Skin of body (tissue), 2 donors: Measurements from ENCODE around the gene CGREF1. TPM values are rescaled to one million over a fixed set of nuclear protein-coding genes. Genes with fewer than 3 reads are reported as not detected.

Source experiments
- DNase-seq: peaks from one replicate; lab custom pipeline; 2025; lab: John Stamatoyannopoulos, UW
- total RNA-seq: library from RNA; depleted of rRNA; stranded (reverse); fragments of >200 nt; gene quantifications from one replicate; pipeline ENCODE4 v1.2.3, GENCODE V29; 2014

CGREF1 gene
- total RNA-seq, 1 donor from 2014 or later: 6.7 TPM

DNA sequence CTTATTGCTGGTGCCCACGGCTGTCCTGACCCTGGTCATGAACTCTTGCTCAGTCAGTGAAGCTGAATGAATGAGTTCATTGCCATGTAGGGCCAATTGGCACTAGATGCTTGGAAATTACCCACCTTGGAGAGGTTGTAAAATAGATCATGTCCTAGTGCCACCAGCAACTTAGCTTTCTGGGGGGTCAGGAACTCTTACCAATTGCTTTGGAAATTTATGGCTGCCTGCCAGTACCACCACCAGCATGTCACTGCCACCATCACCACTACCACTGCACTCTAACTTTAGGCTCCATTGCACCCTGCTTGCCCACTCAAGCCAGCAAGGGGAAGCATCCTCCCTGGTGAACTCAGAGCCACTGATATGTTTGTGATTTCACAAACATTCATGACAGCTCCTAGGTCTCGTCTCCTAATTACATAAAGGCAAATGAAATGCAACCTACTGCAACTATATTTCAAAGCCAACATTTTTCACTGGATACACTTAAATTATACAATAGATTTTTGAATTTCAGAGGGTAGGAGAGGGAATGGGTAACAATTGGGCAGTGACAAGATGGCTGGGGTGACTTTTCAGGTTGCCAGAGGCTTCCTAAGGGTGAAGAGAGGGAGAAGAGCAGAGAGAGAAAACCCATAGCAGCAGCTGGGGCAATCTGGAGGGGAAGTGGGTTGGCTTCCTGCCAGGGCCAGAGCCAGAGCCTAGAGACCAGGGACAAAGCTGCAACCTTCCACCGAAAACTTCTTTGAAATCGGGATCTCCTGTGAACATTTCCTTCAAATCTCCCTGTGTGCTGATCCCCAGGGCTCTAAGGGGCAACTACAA is 44.0 kb downstream of the CGREF1 start:
- no peak for DNase-seq

DNA sequence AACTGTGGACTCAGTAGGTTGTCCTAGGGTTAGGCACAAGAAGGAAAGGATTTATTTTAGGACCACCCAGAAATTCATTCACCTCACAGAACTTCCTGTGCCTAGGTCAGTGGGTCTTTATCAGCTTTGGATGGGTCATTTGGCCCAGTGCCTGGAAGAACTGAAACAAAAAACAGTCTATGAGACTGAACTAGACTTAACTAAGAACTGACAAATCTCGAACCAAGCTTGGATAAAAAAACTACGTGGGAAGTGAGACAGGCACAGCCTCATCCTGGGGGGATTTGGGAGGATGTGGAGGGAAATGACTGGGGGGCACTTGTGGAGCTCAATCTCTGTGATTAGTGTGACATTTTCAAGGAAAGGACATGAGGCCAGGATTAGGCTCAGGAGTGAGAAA is 45.1 kb downstream of the CGREF1 start:
- DNase-seq: no peak

DNA sequence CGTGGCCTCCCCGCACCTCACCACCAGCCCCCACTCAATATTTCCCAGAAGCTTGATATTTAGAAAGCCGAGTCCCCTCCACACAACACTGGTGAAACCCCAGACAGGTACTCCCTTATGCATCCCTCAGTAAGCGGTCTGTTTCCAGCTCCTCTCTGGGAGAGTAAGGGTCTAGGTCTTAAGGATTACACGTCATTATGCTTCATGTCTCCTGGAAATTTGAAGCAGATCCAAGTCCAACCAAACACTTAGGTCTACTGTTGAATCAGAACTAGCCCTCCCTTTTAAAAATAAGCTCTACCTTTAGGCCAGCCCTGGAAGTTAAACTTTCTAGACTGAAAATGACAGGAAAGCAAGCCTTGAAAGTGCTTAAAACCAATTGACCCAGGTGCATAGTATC is 46.0 kb downstream of the CGREF1 start:
- DNase-seq: no peak

DNA sequence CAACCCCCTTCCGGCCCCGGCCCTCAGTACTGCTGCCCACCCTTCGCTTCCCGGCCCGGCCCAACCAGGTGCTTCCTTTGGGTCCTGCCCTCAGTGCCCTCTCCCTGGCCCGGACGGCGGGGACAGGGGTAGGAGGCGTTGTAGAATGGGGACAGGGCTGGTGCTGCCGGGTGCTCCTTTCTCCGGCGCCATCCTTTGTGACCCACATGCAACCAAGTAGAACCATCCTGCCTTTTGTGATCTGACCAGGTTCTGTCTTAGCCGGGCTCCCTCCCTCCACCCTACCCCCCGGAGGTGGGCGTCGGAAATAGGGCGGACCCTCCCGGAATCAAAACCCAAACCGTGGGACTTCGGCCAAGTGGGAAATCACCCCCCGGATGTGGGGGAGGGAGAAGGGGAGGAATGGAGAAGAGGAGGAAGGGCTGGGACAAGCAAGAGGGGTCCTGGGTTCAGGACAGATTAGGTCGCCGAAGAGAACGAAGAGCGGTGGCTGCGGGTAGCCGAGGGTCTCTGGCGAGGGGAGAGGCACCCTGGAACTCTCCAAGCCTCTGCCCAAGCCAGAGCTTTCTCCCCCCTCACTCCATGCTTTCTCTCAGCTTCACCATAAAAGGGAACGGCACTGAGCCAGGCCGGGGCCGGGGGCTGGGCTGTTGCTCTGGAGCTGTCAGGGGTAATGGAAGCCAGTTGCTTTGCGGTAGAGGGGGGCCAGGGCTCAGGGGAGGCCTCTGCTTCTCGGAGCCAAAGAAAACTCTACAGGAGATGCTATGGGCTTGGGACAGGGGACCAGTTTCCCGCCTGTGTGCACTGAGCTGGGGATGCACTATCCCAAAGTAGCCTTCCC is 46.7 kb downstream of the CGREF1 start:
- DNase-seq: peak; percentile 75

DNA sequence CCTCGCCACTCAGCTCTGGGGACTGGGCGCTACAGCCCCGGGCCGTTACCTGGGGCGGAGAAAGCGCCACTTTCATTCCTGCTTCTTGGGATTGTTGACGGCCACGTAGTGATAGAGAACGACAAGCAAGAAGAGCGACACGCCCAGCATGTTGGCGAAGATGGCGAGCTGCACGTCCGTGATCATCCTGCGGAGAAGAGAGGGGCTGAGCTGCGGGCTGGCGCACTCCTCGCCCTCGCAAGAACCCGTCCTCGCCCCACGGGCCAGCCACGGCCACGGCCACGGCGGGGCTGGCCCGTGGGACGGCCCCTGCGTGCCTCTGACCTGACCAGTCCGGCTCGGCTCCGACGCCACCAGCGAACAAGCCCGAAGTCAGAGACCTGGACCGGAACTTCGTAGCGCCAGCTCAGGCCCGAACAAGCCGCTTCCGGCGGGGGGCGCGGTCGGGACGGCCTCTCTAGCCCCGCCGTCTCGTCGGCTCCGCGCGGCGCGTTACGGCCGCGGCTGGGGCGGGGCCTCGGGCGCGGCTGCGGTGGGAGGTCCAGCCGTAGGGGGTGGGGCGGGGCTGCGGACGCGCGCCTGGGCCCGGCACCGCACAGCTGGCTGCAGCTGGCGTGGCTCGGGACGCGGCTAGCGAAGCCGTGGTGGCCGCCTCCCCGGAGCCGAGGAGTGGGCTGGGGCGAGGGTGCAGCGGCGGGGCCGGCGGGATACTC is 47.5 kb downstream of the CGREF1 start, which contains the start of gene OST4:
Gene OST4 (minus strand): TSS at position 378 of the 713 bp plus-strand sequence.
- peak; percentile 91 for DNase-seq

DNA sequence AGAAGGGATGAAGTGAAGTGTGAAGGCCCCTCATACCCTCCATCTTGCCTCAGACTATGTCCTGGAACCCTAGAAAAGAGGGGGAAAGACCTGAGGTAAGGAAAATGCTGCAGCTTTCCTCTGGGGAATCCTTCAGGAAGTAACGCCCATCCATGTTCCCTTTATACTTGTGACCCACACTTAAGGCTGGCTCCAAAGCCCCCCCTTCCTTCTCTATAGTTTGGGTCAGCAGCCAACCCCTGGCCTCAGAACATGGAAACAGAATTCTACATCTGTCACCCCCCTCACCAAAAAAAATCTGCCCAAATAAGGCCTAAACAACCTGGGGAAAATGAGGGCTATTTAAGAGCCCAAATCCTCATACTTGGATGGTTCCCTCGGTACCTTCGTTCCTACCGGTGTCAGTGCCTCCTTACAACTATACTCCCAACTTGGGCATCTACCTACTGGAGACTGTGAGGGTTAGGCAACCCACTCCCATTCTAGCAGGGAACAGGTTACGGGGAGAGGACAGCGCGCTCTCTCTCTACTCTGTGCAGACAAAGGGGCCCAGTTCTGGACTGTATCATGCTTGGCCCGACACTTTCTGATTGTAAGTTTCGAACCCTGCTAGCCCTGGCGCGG is 48.2 kb downstream of the CGREF1 start:
- DNase-seq: no peak

DNA sequence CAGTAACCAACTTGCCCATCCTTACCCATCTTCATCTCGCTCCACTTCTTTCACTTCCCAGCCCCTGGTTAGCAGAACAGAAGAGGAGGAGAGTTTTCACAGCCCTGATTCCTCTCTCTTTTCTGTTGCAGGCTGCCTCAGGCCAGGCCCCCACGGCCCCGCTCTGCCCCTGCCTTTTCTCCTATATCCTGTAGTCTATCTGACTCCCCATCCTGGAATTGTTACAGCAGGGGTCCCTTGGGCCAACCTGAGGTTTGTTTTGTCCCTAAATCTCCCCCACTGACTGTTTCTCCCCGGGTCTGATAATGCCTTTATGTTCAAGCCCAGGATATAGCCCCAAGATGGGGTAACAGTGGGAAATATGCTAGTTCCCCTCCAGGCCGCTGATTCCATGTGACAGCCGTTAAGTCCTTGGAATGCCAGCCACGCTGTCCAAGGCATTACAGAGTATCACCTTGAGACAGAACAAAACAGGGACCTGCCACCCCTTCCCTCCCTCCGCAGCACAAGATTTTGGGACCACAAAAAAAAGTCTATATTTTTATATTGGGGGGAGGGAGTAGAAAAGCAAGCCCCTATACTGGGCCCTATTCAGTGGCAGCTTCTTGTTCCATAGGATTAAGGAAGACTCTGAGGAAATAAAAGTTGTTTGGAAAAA is 48.8 kb downstream of the CGREF1 start:
- no peak for DNase-seq

DNA sequence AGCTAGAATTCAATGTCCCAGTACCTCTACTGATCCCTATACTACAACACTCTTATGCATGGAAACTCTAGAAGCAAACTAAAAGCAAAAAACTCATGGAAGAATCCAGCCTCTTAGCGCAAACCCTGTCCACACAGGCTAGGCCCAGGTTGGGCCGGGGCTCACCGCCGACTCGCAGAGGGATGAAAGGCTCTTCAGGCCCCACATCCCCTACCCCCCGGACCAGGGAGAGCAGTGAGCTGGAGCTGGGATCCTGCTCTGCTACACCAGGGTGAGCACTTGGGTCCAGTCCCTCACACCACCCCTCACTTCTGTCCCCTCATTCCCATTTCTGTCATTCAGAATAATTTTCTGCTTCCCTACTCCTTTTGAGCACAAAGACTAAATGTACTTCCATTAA is 49.5 kb downstream of the CGREF1 start:
- DNase-seq: no peak

DNA sequence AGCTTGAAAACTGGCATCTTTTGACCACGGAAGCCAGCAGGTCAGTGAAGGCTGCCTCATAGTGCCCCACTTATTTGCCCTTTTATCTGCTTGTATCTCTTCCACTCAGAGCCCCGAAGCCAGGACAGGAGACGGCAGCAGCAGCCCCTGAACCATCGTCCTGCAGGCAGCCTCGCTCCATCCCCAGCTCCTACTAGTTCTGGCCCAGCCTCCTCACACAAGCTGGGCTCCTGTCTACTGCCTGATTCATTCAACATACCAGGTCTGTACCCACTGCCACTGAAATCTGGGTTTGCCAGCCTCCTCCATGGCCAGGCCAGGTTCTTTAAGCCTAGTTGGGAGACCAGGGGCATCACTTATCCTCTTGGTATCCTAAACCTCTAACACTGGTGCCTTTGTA is 51.5 kb downstream of the CGREF1 start:
- no peak for DNase-seq

DNA sequence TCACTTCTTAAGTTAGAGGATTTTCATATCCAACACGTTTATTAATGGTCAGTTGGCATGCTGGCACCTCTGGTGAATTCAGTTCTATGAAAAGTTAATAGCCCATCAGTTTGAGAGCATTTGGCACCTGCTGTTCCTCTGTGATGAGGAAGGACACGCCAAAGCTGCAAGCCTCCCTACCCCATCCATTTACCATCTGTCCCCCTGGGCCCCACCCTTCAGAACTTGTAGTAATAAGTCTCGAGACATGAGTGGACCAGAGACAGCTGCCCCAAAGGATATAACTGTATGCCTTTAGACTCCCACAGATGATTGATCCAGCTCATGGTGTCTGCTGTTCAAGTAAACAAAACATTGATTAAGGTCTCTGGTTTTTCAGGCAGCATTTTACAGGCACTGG is 53.8 kb downstream of the CGREF1 start:
- DNase-seq: no peak

DNA sequence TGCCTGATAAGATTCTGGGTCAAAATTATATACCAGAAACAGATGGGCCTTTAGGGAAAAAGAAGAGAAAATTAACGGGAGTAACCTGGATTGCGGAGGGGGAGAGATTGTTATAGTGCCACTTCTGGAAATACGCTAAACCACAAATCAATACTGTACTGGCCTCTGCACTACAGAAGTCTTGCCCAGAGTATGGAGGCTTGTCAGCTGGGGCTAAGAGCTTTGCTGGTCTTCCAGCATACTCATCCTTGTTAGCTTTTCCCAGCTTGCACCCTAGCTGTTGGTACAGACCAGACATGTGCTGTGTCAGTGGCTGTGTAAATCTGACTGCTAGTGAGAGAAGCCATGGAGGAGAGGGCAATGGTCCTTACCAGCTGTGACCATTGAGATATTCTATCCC is 58.6 kb downstream of the CGREF1 start:
- DNase-seq: no peak

DNA sequence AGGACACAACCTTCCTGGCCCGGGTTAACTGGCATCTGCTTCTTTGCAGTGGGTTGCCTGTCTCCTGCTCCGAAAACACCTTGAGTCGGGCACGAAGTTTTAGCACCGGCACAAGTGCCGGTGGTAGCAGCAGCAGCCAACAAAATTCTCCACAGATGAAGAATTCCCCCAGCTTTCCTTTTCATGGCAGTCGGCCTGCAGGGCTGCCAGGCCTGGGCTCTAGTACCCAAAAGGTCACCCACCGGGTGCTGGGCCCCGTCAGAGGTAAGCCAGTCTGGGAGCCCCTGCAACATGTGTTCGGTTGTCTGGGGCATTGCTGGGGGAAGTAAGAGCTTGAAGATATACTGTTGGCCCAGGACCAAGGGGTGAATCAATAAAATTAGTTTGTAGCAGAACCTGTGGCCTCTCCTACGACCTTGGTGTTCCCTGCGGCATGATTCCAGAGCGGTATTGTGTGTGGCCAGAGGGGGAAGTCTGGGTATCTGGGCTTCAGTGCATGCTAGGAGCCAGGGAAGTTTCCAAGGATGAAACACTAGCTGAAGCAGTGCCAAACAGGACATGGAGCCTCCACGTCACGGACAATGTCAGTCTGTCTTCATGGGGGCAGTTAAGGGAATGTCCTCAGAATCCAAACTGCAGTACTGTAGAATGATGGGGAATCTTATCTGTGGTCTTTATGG is 59.6 kb downstream of the CGREF1 start:
- DNase-seq: no peak

DNA sequence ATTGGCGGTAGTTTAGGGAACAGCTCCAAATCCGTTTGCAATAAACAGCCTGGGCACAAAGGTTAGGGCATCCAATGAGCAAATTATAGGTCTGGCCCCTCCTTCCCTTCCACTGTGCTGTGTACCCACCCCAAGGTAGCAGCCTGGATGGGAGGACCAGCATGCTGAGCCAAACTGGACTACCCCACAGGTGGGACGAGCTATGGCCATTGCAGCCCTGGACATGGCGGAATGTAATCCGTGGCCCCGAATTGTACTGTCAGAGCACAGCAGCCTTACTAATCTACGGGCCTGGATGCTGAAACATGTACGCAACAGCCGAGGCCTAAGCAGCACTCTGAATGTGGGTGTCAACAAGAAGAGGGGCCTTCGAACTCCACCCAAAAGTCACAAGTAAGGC is 60.7 kb downstream of the CGREF1 start:
- DNase-seq: no peak

DNA sequence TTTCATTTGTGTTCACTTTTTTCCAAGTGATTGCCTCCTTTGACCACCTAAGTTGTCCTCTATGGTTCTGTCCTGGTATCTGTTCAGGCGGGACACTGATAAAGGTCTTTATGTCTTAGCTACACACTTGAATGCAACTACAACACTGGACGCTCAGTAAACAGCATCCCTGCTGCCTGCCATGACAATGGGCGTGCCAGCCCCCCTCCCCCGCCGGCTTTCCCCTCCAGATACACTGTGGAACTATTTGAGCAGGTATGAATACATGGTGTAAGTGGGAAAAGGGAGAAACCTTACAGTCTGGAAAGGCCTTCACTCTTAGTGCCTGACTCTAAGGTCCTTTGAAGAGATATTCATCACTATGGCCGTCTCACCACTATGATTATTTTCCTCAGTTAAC is 61.7 kb downstream of the CGREF1 start:
- DNase-seq: no peak

DNA sequence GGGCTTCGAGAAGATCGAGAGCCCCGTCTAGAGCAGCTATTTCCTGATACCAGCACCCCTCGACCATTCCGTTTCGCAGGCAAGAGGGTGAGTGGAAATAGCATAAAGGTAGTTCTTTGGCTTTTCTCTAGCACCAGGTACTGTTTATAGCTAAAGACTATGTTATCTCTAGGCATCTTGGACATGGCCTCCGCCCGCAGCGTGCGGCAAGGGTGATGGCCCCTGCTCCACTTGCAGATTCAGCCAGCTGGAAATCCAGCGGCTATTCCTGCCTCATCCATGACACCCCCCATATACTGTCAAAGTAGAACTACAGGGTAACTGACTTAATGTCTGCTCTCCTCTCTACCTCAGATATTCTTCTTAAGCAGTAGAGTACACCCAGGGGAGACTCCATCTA is 64.2 kb downstream of the CGREF1 start:
- DNase-seq: no peak

DNA sequence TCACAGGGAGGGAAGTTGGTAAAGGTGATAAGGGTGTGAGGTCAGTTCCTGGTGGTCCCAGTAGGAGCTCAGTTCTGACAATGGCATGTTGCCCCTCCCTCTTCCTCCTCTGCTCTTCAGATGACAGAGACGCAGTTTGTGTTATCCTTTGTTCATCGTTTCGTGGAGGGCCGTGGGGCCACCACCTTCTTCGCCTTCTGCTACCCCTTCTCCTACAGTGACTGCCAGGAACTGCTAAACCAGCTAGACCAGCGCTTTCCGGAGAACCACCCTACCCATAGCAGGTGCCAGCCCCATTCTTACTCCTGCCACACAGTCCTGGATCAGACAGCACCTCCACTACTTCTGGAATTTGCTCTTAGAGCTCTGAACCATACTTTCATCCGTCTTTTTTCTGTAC is 65.2 kb downstream of the CGREF1 start:
- no peak for DNase-seq

DNA sequence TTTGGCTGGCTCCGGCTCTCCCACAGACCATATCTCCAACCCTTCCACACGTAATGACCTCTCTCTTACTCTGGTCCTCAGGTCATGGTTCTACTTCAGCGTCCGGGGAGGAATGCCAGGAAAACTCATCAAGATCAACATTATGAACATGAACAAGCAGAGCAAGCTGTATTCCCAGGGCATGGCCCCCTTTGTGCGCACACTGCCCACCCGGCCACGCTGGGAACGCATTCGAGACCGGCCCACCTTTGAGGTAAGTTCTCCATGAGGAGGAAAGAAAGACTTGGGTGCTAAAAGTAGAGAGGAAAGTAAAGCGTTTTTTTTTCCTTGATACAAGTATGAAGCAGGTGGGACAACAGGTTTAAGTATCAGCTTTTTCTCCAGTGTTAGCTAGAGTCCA is 65.6 kb downstream of the CGREF1 start:
- DNase-seq: no peak

DNA sequence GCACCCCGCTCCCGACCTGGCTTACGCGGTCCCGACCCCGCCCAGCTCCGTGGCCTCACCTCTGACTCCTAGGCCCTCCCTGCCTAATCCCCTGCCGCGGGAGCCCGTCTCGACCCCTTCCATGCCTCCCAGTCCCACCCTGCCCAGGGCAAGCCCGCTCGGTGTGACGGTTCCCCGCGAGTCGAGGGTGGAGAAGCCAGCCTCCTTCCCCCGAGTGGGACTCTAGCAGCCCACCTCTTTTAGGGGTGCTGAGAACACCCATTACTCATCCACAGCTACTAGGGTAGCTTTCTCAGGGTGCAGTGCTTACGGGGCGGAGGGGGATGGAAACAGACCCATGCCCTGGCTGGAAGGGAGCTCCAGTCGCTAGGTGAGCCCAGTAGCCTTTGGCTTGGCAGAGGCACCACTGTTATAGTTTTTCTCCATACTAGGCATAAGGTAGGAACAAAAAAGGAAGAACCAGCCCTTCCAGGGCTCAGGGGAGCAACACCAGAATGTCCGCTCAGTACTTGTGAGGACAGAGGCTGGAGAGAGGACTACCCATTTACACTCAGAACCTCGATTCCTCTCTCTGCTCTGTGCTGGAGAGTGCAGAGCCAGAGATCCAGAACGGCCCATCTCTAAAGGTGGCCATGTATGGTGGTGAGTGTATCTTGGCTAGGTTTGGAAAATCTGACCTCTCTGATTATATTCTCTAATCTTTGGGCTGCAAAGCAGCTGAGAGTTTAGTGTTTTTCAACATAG is 66.9 kb downstream of the CGREF1 start:
- DNase-seq: no peak

DNA sequence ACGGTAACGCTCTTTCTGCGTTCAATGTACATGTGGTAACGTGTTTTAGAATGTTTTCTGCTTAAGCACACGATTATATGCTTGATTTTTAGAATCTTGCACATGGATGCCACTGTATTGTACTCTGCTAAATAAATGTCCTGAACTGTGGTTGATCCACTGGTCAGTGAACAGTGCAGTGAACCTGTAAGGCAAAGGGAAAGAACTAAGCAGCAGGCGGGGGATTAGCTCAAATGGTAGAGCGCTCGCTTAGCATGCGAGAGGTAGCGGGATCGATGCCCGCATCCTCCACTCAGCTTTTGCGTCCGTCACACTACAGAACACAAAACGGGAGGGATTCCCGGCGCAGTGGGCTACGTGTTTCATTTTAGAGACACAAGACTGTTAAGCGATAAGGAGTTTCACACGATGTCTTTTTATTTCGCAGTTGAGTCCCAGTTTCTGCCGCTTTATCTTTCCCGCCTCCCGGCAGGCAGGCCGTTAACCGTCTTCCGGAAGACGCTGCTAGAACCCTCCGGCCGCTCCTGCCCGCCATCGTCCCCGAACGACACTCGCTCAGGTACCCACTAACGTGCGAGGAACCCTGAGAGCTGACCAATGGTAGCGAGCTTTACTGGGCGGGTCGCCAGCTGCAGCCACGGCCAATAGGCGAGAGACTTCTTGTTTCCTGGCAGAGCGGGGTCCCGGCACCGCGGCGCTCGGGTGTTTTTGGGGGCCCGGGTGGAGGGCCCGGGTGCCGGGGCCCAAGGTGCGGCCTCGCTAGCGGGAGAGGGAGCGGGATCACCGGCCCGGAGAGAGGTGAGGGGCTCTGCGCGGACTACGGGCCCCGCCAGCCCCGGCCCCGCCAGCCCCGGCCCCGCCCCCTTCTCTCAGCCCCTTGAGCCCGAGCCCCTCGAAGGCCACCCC is 67.7 kb downstream of the CGREF1 start, which contains the start of gene AGBL5:
Gene AGBL5 (plus strand): TSS at position 673 of the 906 bp plus-strand sequence. CDS start 1,291 bp downstream, outside the sequence.
- peak; percentile 97 for DNase-seq
